K562 (cell line): Measurements from ENCODE around the gene TRAF3IP3. TPM values are rescaled to one million over a fixed set of nuclear protein-coding genes. Genes with fewer than 3 reads are reported as not detected.

Experiments
- ARNT ChIP-seq, 2 experiments: fragments of 450-650 bp; IDR thresholded peaks; 2 replicates each; pipeline ENCODE4 v1.6.1; 2016; ENCODE audit warnings: mild to moderate bottlenecking in 1 of 2
- CREB3 ChIP-seq: fragments of 450-650 bp; conservative IDR thresholded peaks from 2 replicates; pipeline ENCODE4 v1.6.1; 2016; ENCODE audit warnings: missing genetic modification characterization, low read depth, mild to moderate bottlenecking, missing compliant biosample characterization, moderate library complexity
- CREB3L1 ChIP-seq: fragments of 450-650 bp; IDR thresholded peaks from 2 replicates; pipeline ENCODE4 v1.6.1; 2014; ENCODE audit warnings: low read depth, mild to moderate bottlenecking, moderate library complexity, borderline replicate concordance
- ERF ChIP-seq: fragments of 450-650 bp; formaldehyde crosslinking; IDR thresholded peaks from 2 replicates; pipeline ENCODE4 v1.4.0; 2020; ENCODE audit warnings: mild to moderate bottlenecking, mixed read lengths
- GABPB1 ChIP-seq: sonication (generic); formaldehyde crosslinking; IDR thresholded peaks from 2 replicates; pipeline ENCODE4 v1.8.0; 2022; ENCODE audit warnings: mild to moderate bottlenecking, missing genetic modification reagents
- NCOR1 ChIP-seq: fragments of 450-650 bp; IDR thresholded peaks from 2 replicates; pipeline ENCODE4 v1.6.1; 2016; ENCODE audit warnings: mild to moderate bottlenecking, moderate library complexity
- RBBP5 ChIP-seq: fragments of 200-600 bp; sonication (generic); IDR thresholded peaks from 2 replicates; pipeline ENCODE4 v1.6.1; 2012; ENCODE audit warnings: borderline replicate concordance, mild to moderate bottlenecking, low read length, control low read depth, inconsistent platforms; ENCODE audit not compliant: insufficient read depth, poor library complexity, severe bottlenecking
- RBM25 ChIP-seq: fragments of 200-400 bp; formaldehyde crosslinking; IDR thresholded peaks from 2 replicates; pipeline ENCODE4 v1.6.1; 2018; ENCODE audit warnings: low read length, low read depth, moderate library complexity; ENCODE audit not compliant: severe bottlenecking
- RBM39 ChIP-seq: fragments of 200-400 bp; formaldehyde crosslinking; optimal IDR thresholded peaks from 2 replicates; pipeline ENCODE3; 2018; ENCODE audit warnings: low read depth, low read length
- SNIP1 ChIP-seq: fragments of 450-650 bp; IDR thresholded peaks from 2 replicates; pipeline ENCODE4 v1.7.1; 2017; ENCODE audit warnings: low read depth, mild to moderate bottlenecking
- TOE1 ChIP-seq, 2 experiments: fragments of 450-650 bp in 1 of 2; sonication (generic) in 1 of 2; formaldehyde crosslinking in 1 of 2; IDR thresholded peaks; 2 replicates each; pipeline versions ENCODE4 v1.7.1 to v1.8.0; 2016 to 2022; ENCODE audit warnings: borderline replicate concordance in 2 of 2, mild to moderate bottlenecking in 2 of 2, antibody characterized with exemption in 1 of 2, inconsistent platforms in 1 of 2, low read depth in 1 of 2, missing genetic modification reagents in 1 of 2, moderate library complexity in 1 of 2
- YBX1 ChIP-seq: fragments of 450-650 bp; IDR thresholded peaks from 2 replicates; pipeline ENCODE4 v1.7.1; 2016; ENCODE audit warnings: mild to moderate bottlenecking
- ZFP36 ChIP-seq: fragments of 150-350 bp; IDR thresholded peaks from 2 replicates; pipeline ENCODE4 v1.6.1; 2018; ENCODE audit warnings: low read length, low read depth; ENCODE audit not compliant: partially characterized antibody
- ZNF23 ChIP-seq: fragments of 250-450 bp; sonication (Bioruptor Pico); IDR thresholded peaks from 2 replicates; pipeline ENCODE4 v1.4.0; 2020; ENCODE audit warnings: mild to moderate bottlenecking
- ZNF3 ChIP-seq: fragments of 250-450 bp; sonication (Bioruptor Pico); IDR thresholded peaks from 2 replicates; pipeline ENCODE4 v1.5.0; 2021; ENCODE audit warnings: mild to moderate bottlenecking, moderate library complexity
- ZNF699 ChIP-seq: fragments of 250-450 bp; sonication (Bioruptor Pico); IDR thresholded peaks from 2 replicates; pipeline ENCODE4 v1.8.0; 2021; ENCODE audit warnings: mild to moderate bottlenecking, moderate library complexity; ENCODE audit not compliant: insufficient replicate concordance
- polyA plus RNA-seq, 8 experiments: library from polyadenylated mRNA; depleted of rRNA in 4 of 8; stranded (reverse) in 5 of 8; unstranded in 3 of 8; fragments of >200 nt; fragmentation: Nextera tagmentation in 2 of 8; fragmentation: Illumina TruSeq in 1 of 8; extraction: Ambion mirVana in 2 of 8; extraction: Trizol in 1 of 8; gene quantifications; 2 replicates each; pipeline versions ENCODE4 v1.2.1 to v1.2.3, GENCODE V29; 2011 to 2014; ENCODE audit warnings: inconsistent platforms in 1 of 8, missing spikeins in 1 of 8
- total RNA-seq, 7 experiments: library from RNA; depleted of rRNA in 6 of 7; stranded (reverse); fragments of >200 nt in 6 of 7; fragmentation: Illumina TruSeq in 2 of 7; extraction: Trizol in 2 of 7; gene quantifications; 2 replicates each; pipeline versions ENCODE4 v1.2.1 to v1.2.3, GENCODE V29; 2011 to 2021; ENCODE audit warnings: low replicate concordance in 1 of 7
- TF ChIP-seq, protein P1 (sequence below): sonication (generic); formaldehyde crosslinking; IDR thresholded peaks from 2 replicates; pipeline ENCODE4 v1.8.0; 2023; ENCODE audit warnings: mild to moderate bottlenecking, missing genetic modification reagents
- TF ChIP-seq, protein P2 (sequence below): fragments of 450-650 bp; IDR thresholded peaks from 2 replicates; pipeline ENCODE4 v1.6.1; 2017; ENCODE audit warnings: antibody characterized with exemption

TRAF3IP3 gene
- total and polyA plus RNA-seq, 9 of the 15 experiments (the other 6 are each of a cell fraction or from before 2014, with no cell fraction given): 0.06 to 1.1 (median 0.31) TPM

DNA sequence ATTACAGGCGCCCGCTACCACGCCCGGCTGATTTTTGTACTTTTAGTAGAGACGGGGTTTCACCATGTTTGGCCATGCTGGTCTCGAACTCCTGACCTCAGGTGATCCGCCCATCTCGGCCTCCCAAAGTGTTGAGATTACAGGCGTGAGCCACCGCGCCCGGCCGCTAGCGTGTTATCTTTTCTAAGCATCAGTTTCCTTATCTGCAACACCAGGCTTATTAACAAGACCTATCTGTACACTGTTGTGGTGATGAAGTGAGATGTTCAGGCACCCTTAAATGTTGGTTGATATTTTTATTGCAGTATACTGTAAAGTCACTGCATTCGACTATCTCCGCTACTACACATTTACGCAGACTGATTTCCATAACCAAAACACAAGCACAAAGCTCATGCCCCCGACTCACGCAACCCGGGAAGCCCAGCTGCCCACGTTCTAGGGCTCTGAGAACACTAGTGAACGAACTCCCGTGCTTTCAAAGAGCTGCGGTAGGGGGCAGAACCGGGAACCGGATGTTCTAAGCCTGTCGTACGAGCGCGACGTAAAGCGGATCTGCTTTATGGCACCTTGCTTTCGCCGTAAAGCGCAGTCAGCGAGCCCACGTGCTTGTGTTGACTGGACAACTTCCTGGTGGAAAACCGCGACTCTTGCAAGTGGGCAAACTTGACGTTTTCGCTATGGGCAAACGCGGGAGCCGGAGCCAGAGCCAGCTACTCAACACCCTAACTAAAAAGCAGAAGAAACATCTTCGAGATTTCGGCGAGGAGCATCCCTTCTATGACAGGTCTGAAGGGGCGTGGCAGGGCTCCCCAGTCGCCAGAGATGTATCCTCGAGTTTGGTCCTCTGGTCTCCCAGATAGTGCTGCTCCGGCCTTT, 71.8 kb downstream of the TRAF3IP3 start, which contains the start of gene UTP25 (continued):
- TF ChIP-seq, protein P1, sequence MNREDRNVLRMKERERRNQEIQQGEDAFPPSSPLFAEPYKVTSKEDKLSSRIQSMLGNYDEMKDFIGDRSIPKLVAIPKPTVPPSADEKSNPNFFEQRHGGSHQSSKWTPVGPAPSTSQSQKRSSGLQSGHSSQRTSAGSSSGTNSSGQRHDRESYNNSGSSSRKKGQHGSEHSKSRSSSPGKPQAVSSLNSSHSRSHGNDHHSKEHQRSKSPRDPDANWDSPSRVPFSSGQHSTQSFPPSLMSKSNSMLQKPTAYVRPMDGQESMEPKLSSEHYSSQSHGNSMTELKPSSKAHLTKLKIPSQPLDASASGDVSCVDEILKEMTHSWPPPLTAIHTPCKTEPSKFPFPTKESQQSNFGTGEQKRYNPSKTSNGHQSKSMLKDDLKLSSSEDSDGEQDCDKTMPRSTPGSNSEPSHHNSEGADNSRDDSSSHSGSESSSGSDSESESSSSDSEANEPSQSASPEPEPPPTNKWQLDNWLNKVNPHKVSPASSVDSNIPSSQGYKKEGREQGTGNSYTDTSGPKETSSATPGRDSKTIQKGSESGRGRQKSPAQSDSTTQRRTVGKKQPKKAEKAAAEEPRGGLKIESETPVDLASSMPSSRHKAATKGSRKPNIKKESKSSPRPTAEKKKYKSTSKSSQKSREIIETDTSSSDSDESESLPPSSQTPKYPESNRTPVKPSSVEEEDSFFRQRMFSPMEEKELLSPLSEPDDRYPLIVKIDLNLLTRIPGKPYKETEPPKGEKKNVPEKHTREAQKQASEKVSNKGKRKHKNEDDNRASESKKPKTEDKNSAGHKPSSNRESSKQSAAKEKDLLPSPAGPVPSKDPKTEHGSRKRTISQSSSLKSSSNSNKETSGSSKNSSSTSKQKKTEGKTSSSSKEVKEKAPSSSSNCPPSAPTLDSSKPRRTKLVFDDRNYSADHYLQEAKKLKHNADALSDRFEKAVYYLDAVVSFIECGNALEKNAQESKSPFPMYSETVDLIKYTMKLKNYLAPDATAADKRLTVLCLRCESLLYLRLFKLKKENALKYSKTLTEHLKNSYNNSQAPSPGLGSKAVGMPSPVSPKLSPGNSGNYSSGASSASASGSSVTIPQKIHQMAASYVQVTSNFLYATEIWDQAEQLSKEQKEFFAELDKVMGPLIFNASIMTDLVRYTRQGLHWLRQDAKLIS (CRISPR knock-in tag): no peak; the same call in 1 of the 2 replicates
- TF ChIP-seq ERF (CRISPR knock-in tag) (0 out of 2 replicates have a peak, but pooled peaks have one; percentile 22), CREB3 (0 out of 2 replicates have a peak, but pooled peaks have one; percentile 25), SNIP1 (no peak), YBX1 (no peak), NCOR1 (peak; percentile 74), RBM25 (peak; percentile 73), RBBP5 (peak; percentile 56), ZFP36 (no peak), ZNF3 (CRISPR knock-in tag) (no peak), ZNF23 (CRISPR knock-in tag) (no peak), CREB3L1 (peak; percentile 99), TOE1 (IDR thresholded peaks at IDR 0.05; ENCODE audit: borderline replicate concordance) (peak; percentile 78), TOE1 (CRISPR knock-in tag; IDR thresholded peaks at IDR 0.05; ENCODE audit: borderline replicate concordance, low read depth) (no peak), GABPB1 (peak; percentile 96), RBM39 (no peak), ARNT (IDR thresholded peaks at IDR 0.05) (peak in 1 of 2 experiments; percentile 84; a peak in 2 of 4 replicates), ZNF699 (CRISPR knock-in tag) (no peak)
- TF ChIP-seq, protein P2, sequence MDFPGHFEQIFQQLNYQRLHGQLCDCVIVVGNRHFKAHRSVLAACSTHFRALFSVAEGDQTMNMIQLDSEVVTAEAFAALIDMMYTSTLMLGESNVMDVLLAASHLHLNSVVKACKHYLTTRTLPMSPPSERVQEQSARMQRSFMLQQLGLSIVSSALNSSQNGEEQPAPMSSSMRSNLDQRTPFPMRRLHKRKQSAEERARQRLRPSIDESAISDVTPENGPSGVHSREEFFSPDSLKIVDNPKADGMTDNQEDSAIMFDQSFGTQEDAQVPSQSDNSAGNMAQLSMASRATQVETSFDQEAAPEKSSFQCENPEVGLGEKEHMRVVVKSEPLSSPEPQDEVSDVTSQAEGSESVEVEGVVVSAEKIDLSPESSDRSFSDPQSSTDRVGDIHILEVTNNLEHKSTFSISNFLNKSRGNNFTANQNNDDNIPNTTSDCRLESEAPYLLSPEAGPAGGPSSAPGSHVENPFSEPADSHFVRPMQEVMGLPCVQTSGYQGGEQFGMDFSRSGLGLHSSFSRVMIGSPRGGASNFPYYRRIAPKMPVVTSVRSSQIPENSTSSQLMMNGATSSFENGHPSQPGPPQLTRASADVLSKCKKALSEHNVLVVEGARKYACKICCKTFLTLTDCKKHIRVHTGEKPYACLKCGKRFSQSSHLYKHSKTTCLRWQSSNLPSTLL: no peak
